ENCODE data around the gene TRPM4.

GRCh38 chr19:49165111-49165750 lies 7.6 kb downstream of the TRPM4 start:
- TF ChIP-seq, protein P1, sequence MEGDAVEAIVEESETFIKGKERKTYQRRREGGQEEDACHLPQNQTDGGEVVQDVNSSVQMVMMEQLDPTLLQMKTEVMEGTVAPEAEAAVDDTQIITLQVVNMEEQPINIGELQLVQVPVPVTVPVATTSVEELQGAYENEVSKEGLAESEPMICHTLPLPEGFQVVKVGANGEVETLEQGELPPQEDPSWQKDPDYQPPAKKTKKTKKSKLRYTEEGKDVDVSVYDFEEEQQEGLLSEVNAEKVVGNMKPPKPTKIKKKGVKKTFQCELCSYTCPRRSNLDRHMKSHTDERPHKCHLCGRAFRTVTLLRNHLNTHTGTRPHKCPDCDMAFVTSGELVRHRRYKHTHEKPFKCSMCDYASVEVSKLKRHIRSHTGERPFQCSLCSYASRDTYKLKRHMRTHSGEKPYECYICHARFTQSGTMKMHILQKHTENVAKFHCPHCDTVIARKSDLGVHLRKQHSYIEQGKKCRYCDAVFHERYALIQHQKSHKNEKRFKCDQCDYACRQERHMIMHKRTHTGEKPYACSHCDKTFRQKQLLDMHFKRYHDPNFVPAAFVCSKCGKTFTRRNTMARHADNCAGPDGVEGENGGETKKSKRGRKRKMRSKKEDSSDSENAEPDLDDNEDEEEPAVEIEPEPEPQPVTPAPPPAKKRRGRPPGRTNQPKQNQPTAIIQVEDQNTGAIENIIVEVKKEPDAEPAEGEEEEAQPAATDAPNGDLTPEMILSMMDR (IDR thresholded peaks at IDR 0.05; ENCODE audit: borderline replicate concordance, extremely low read depth, low read length, poor library complexity, severe bottlenecking) = no peak
- TF ChIP-seq EZH2 (IDR thresholded peaks at IDR 0.05; ENCODE audit: borderline replicate concordance, low read depth, low read length, severe bottlenecking) = no peak

Data from DND-41 (cell line).